Measurements from ENCODE around the gene ZMIZ1.

The ZMIZ1 gene

GRCh38 chr10:79044846-79045245 lies 23.9 kb upstream of the ZMIZ1 start:
- Histone ChIP-seq H3K4me3 (replicated peaks; ENCODE audit: low read depth, low read length) (no peak overlapping the region), H3K36me3 (ENCODE audit: control insufficient read depth, insufficient read depth, low read length) (no peaks in the 10 kb centered on the region), H3K27me3 (replicated peaks; ENCODE audit: control insufficient read depth, insufficient read depth, low read length) (peaks cover 1% of the 10 kb centered on the region; the same call in 1 of the 2 replicates)
- TF ChIP-seq CTCF (IDR thresholded peaks at IDR 0.05; ENCODE audit: insufficient read depth, low read length, poor library complexity, severe bottlenecking): no peak
- no peak for DNase-seq (ENCODE audit: extremely low read depth, insufficient read length)

GRCh38 chr10:79045566-79046175 lies 23.1 kb upstream of the ZMIZ1 start:
- no peak overlapping the region for H3K4me3 ChIP-seq (replicated peaks; ENCODE audit: low read depth, low read length)
- H3K27me3 ChIP-seq (replicated peaks; ENCODE audit: control insufficient read depth, insufficient read depth, low read length): peaks cover 1% of the 10 kb centered on the region; the same call in 1 of the 2 replicates
- DNase-seq (ENCODE audit: extremely low read depth, insufficient read length): no peak
- H3K36me3 ChIP-seq (ENCODE audit: control insufficient read depth, insufficient read depth, low read length): no peaks in the 10 kb centered on the region
- TF ChIP-seq CTCF (IDR thresholded peaks at IDR 0.05; ENCODE audit: insufficient read depth, low read length, poor library complexity, severe bottlenecking): no peak

- H3K4me3 ChIP-seq (replicated peaks; ENCODE audit: low read depth, low read length): no peak overlapping the region
- H3K27me3 ChIP-seq (replicated peaks; ENCODE audit: control insufficient read depth, insufficient read depth, low read length): peaks cover 1% of the 10 kb centered on the region; the same call in 1 of the 2 replicates
- TF ChIP-seq CTCF (IDR thresholded peaks at IDR 0.05; ENCODE audit: insufficient read depth, low read length, poor library complexity, severe bottlenecking): no peak
- DNase-seq (ENCODE audit: extremely low read depth, insufficient read length): no peak
- no peaks in the 10 kb centered on the region for H3K36me3 ChIP-seq (ENCODE audit: control insufficient read depth, insufficient read depth, low read length)
Observed at GRCh38 chr10:79046326-79046725, 22.4 kb upstream of the ZMIZ1 start.

- Histone ChIP-seq H3K4me3 (replicated peaks; ENCODE audit: low read depth, low read length) (no peak overlapping the region), H3K27me3 (replicated peaks; ENCODE audit: control insufficient read depth, insufficient read depth, low read length) (peaks cover 1% of the 10 kb centered on the region; the same call in 1 of the 2 replicates), H3K36me3 (ENCODE audit: control insufficient read depth, insufficient read depth, low read length) (no peaks in the 10 kb centered on the region)
- DNase-seq (ENCODE audit: extremely low read depth, insufficient read length): no peak
- TF ChIP-seq CTCF (IDR thresholded peaks at IDR 0.05; ENCODE audit: insufficient read depth, low read length, poor library complexity, severe bottlenecking): no peak
Observed at GRCh38 chr10:79046741-79047583, 21.8 kb upstream of the ZMIZ1 start.

- no peak for TF ChIP-seq CTCF (IDR thresholded peaks at IDR 0.05; ENCODE audit: insufficient read depth, low read length, poor library complexity, severe bottlenecking)
- H3K36me3 ChIP-seq (ENCODE audit: control insufficient read depth, insufficient read depth, low read length): no peaks in the 10 kb centered on the region
- peaks cover 1% of the 10 kb centered on the region; the same call in 1 of the 2 replicates for H3K27me3 ChIP-seq (replicated peaks; ENCODE audit: control insufficient read depth, insufficient read depth, low read length)
- no peak for DNase-seq (ENCODE audit: extremely low read depth, insufficient read length)
- no peak overlapping the region for H3K4me3 ChIP-seq (replicated peaks; ENCODE audit: low read depth, low read length)
Observed at GRCh38 chr10:79047584-79047874, 21.2 kb upstream of the ZMIZ1 start.
